Endothelial cell of umbilical vein (primary cell): ENCODE results near the gene ANKH. TPM values are rescaled to one million over a fixed set of nuclear protein-coding genes. Genes with fewer than 3 reads are reported as not detected.
A peak's percentile ranks its signal among the peaks of the same experiment; 100 is the strongest.

Source experiments
- BruUV-seq: library from RNA; stranded (reverse); fragments of 400-500 nt; replicated peaks from 2 replicates; lab custom pipeline; 2021; lab: Mats Ljungman, UMichigan
- CTCF ChIA-PET: fragments of 300-600, 350-600 bp; sonication (Branson Sonifier 250); formaldehyde crosslinking; loops from one replicate; lab custom pipeline; 2021; ENCODE audit warnings: antibody characterized with exemption, inconsistent platforms; lab: Charles Lee
- POLR2A ChIA-PET: fragments of 300-600, 350-600 bp; sonication (Branson Sonifier 250); formaldehyde crosslinking; loops from one replicate; lab custom pipeline; 2021; ENCODE audit warnings: antibody characterized with exemption, inconsistent platforms; lab: Charles Lee
- DNase-seq: peaks from one replicate; pipeline ENCODE4 v3.0.0-alpha.2; 2011; ENCODE audit warnings: low read depth, low spot score
- FAIRE-seq: peaks from 2 replicates; lab custom pipeline; 2011; peaks lifted over from hg19 to GRCh38; lab: Jason Lieb, UNC
- H2AFZ ChIP-seq: 2 replicates; pipeline ENCODE4 v1.6.0; 2012; ENCODE audit warnings: low read depth, low read length, control low read depth, inconsistent platforms
- H3K27ac ChIP-seq: 2 replicates; pipeline ENCODE4 v1.5.1; 2011; ENCODE audit warnings: low read depth, mild to moderate bottlenecking, control low read depth, low read length, moderate library complexity; ENCODE audit not compliant: insufficient read depth
- H3K27me3 ChIP-seq, 2 experiments: 2 replicates each; pipeline versions ENCODE4 v1.6.0 to v1.6.1; 2011; ENCODE audit warnings: low read length in 2 of 2, mixed read lengths in 1 of 2; ENCODE audit not compliant: control insufficient read depth in 2 of 2, insufficient read depth in 2 of 2
- H3K36me3 ChIP-seq, 2 experiments: 2 replicates in 1 of 2; 3 replicates in 1 of 2; pipeline ENCODE4 v1.5.1; 2011; ENCODE audit warnings: low read length in 2 of 2, mild to moderate bottlenecking in 1 of 2, moderate library complexity in 1 of 2; ENCODE audit not compliant: control insufficient read depth in 2 of 2, insufficient read depth in 2 of 2; ENCODE audit errors: extremely low read depth in 1 of 2
- H3K4me1 ChIP-seq: 3 replicates; pipeline ENCODE4 v1.5.1; 2011; ENCODE audit warnings: mild to moderate bottlenecking, low read length; ENCODE audit not compliant: control insufficient read depth, insufficient read depth; ENCODE audit errors: extremely low read depth
- H3K4me2 ChIP-seq: 2 replicates; pipeline ENCODE4 v1.6.1; 2011; ENCODE audit warnings: low read length, control low read depth, mixed read lengths; ENCODE audit not compliant: insufficient read depth
- H3K4me3 ChIP-seq, 3 experiments: fragments of 200-600 bp in 1 of 3; sonication (generic), shearing (Covaris generic) in 1 of 3; replicated peaks in 1 of 3; 2 replicates each; pipeline ENCODE4 v1.5.1; 2011 to 2016; ENCODE audit warnings: control low read depth in 3 of 3, low read length in 3 of 3, mild to moderate bottlenecking in 2 of 3, inconsistent platforms in 1 of 3, low read depth in 1 of 3, moderate library complexity in 1 of 3; ENCODE audit not compliant: insufficient read depth in 1 of 3
- H3K79me2 ChIP-seq: 2 replicates; pipeline ENCODE4 v1.6.0; 2012; ENCODE audit warnings: low read length, inconsistent platforms; ENCODE audit not compliant: control insufficient read depth, insufficient read depth
- H3K9ac ChIP-seq: replicated peaks from 2 replicates; pipeline ENCODE3; 2011; ENCODE audit warnings: low read length, control low read depth; ENCODE audit not compliant: insufficient read depth; ENCODE audit errors: extremely low read depth
- H3K9me1 ChIP-seq: replicated peaks from 3 replicates; pipeline ENCODE4 v1.6.0; 2011; ENCODE audit warnings: mild to moderate bottlenecking, low read length; ENCODE audit not compliant: control insufficient read depth, insufficient read depth; ENCODE audit errors: extremely low read depth
- H3K9me3 ChIP-seq: replicated peaks from 2 replicates; pipeline ENCODE4 v1.5.1; 2012; ENCODE audit warnings: low read length, inconsistent platforms; ENCODE audit not compliant: control insufficient read depth, insufficient read depth
- H4K20me1 ChIP-seq: replicated peaks from 2 replicates; pipeline ENCODE3; 2011; ENCODE audit warnings: mild to moderate bottlenecking, low read length; ENCODE audit not compliant: control insufficient read depth, insufficient read depth; ENCODE audit errors: extremely low read depth
- CTCF ChIP-seq, 2 donors: IDR thresholded peaks; 1 replicate in 1 of 2; 2 replicates in 1 of 2; pipeline ENCODE4 v1.5.1; 2011; ENCODE audit warnings: low read length in 2 of 2, mild to moderate bottlenecking in 2 of 2, moderate library complexity in 2 of 2, control low read depth in 1 of 2, inconsistent platforms in 1 of 2, low read depth in 1 of 2; ENCODE audit not compliant: insufficient read depth in 1 of 2; ENCODE audit errors: extremely low read depth in 1 of 2
- EZH2 ChIP-seq: IDR thresholded peaks from 2 replicates; pipeline ENCODE4 v1.6.1; 2012; ENCODE audit warnings: borderline replicate concordance, low read depth, mild to moderate bottlenecking, moderate library complexity, low read length, inconsistent platforms; ENCODE audit not compliant: severe bottlenecking
- FOS ChIP-seq: IDR thresholded peaks from 2 replicates; pipeline ENCODE4 v1.6.1; 2011; ENCODE audit warnings: mild to moderate bottlenecking, low read length, moderate library complexity, borderline replicate concordance; ENCODE audit not compliant: insufficient read depth
- GATA2 ChIP-seq: IDR thresholded peaks from 2 replicates; pipeline ENCODE4 v1.7.0; 2011; ENCODE audit warnings: low read depth, mild to moderate bottlenecking, moderate library complexity, mixed read lengths, low read length; ENCODE audit not compliant: insufficient read length, insufficient read depth
- JUN ChIP-seq: IDR thresholded peaks from 2 replicates; pipeline ENCODE4 v1.6.1; 2011; ENCODE audit warnings: borderline replicate concordance, low read depth; ENCODE audit not compliant: insufficient read length, insufficient read depth
- MAX ChIP-seq: IDR thresholded peaks from 2 replicates; pipeline ENCODE4 v1.6.1; 2011; ENCODE audit not compliant: insufficient read depth, insufficient read length
- MYC ChIP-seq: IDR thresholded peaks from one replicate; pipeline ENCODE4 v1.6.1; 2011; ENCODE audit warnings: mild to moderate bottlenecking, low read depth, low read length
- POLR2A ChIP-seq: IDR thresholded peaks from 2 replicates; pipeline ENCODE4 v1.6.1; 2012; ENCODE audit warnings: low read depth, mild to moderate bottlenecking, control low read depth, low read length
- POLR2AphosphoS5 ChIP-seq: IDR thresholded peaks from 2 replicates; pipeline ENCODE4 v1.6.1; 2012; ENCODE audit warnings: low read depth, mild to moderate bottlenecking, control low read depth, low read length, moderate library complexity; ENCODE audit not compliant: insufficient read depth
- dilution Hi-C: fragments of 300-500 bp; cut with MboI; formaldehyde crosslinking; loops from one replicate; pipeline ENCODE4 v1.15.0; 2019; ENCODE audit warnings: low sequenced_read_pairs; ENCODE audit not compliant: extremely low pct_ligation_motif_present
- intact Hi-C: fragments of 100-400 bp; cut with micrococcal nuclease; formaldehyde crosslinking; loops from one replicate; pipeline ENCODE4 v1.10.0; 2022
- polyA plus RNA-seq, 4 experiments: library from polyadenylated mRNA; depleted of rRNA in 3 of 4; stranded (reverse) in 3 of 4; unstranded in 1 of 4; fragments of >200 nt; gene quantifications; 2 replicates each; pipeline versions ENCODE4 v1.2.1 to v1.2.3, GENCODE V29; 2011 to 2012; ENCODE audit warnings: missing spikeins in 1 of 4
- total RNA-seq: library from RNA; stranded (reverse); gene quantifications from 2 replicates; pipeline ENCODE4 v1.2.3, GENCODE V29; 2021

ANKH gene
- total and polyA plus RNA-seq, 2 donors (not counting 3 experiments of a cell fraction or from before 2014, with no cell fraction given): 12.7 to 31.4 TPM

- H4K20me1 ChIP-seq: no peaks in the 10 kb centered on the region
- BruUV-seq: no TSS peak
- TF ChIP-seq POLR2A: no peak
- TF ChIP-seq GATA2: no peak
- TF ChIP-seq MYC: no peak
- TF ChIP-seq POLR2AphosphoS5: no peak
- TF ChIP-seq JUN: no peak
- no peak for TF ChIP-seq EZH2
- no peak for TF ChIP-seq MAX
- TF ChIP-seq FOS: no peak
- TF ChIP-seq CTCF (IDR thresholded peaks at IDR 0.05; ENCODE audit: extremely low read depth in 1 of 2, insufficient read depth in 1 of 2, low read depth in 1 of 2, low read length in 2 of 2): no peak
- H3K9me3 ChIP-seq: no peaks in the 10 kb centered on the region
- DNase-seq (no peak), FAIRE-seq (peak; percentile 68)
- no peaks in the 10 kb centered on the region for H3K36me3 ChIP-seq
- ChIA-PET POLR2A (no interaction called here), CTCF (interaction anchor here (1.0 to 3.4 kb wide), 2 partner anchors 10 to 148 kb away, joined by 3 to 12 read pairs; partner anchors contain the start of gene ANKH)
- intact Hi-C loops (no loop called here), dilution Hi-C loops (no loop called here)
- H3K79me2 ChIP-seq: peaks cover 6% of the 10 kb centered on the region
- H3K4me2 ChIP-seq: no peak overlapping the region
- H3K4me1 ChIP-seq: no peaks in the 10 kb centered on the region
- H3K27ac ChIP-seq: no peak overlapping the region
- no peaks in the 10 kb centered on the region for H3K9me1 ChIP-seq
- H2AFZ ChIP-seq: no peak overlapping the region
- H3K4me3 ChIP-seq: no peak overlapping the region
- H3K27me3 ChIP-seq: no peaks in the 10 kb centered on the region
- no peak overlapping the region for H3K9ac ChIP-seq
These were observed 10.3 kb downstream of the ANKH start for GRCh38 chr5:14861123-14861765.
